Right cardiac atrium (tissue), 5 donors: ENCODE data around the gene ZFR2. TPM values are rescaled to one million over a fixed set of nuclear protein-coding genes. Genes with fewer than 3 reads are reported as not detected.
A peak's percentile ranks its signal among the peaks of the same experiment; 100 is the strongest.

Source experiments
- ATAC-seq, 2 donors: fragments of 200-7000 bp; cut with Tn5 transposase; one replicate each; pipeline versions ENCODE4 v1.8.0 to v1.9.1; 2020; ENCODE audit warnings: moderate library complexity in 2 of 2, mild to moderate bottlenecking in 1 of 2
- DNase-seq, 3 donors: peaks; one replicate each; pipeline ENCODE4 v3.0.0-alpha.2; 2020
- H3K27ac ChIP-seq: one replicate; pipeline ENCODE4 v1.5.1; 2013; ENCODE audit warnings: mild to moderate bottlenecking, low read length, control low read depth, moderate library complexity
- H3K27me3 ChIP-seq: one replicate; pipeline ENCODE4 v1.6.1; 2013; ENCODE audit not compliant: control insufficient read depth, insufficient read depth
- H3K4me1 ChIP-seq: one replicate; pipeline ENCODE4 v1.6.1; 2013; ENCODE audit warnings: low read length; ENCODE audit not compliant: control insufficient read depth, insufficient read depth
- H3K4me3 ChIP-seq: one replicate; pipeline ENCODE4 v1.5.1; 2013; ENCODE audit warnings: low read length, control low read depth
- H3K9me3 ChIP-seq: one replicate; pipeline ENCODE4 v1.6.1; 2013; ENCODE audit warnings: low read length; ENCODE audit not compliant: control insufficient read depth
- WGBS: extraction: QIAGEN DNeasy Blood & Tissue Kit; methylation state at CpG from one replicate; pipeline ENCODE4 v1.1.7; 2013; 5-methylcytosine and 5-hydroxymethylcytosine counted together
- intact Hi-C, 4 donors: fragments of 100-400 bp; cut with DNase I; formaldehyde crosslinking; loops; one replicate each; pipeline versions ENCODE4 v1.11.0 to v1.14.0; 2022 to 2023
- polyA plus RNA-seq: library from polyadenylated mRNA; stranded (reverse); fragments of 200-250 nt; gene quantifications from one replicate; pipeline ENCODE4 v1.2.3, GENCODE V29; 2013
- total RNA-seq, 4 donors: library from RNA; stranded (reverse); fragmentation: NEBNext Ultra II Directional; extraction: Animal tissue kit (Norgen Biotek cat#: 25700); gene quantifications; one replicate each; pipeline ENCODE4 v1.2.1, GENCODE V29; 2021
- donor health status: healthy with polysubstance abuse.
- donor health status: DM: no; HTN: yes; CAD: no.
- donor health status: DM: no; HTN: no; CAD: no.
- donor health status: DM: no; HTN: yes; CAD: no; lungs with severe emphysema.
- donor health status: DM: yes; HTN: yes; CAD: no.

ZFR2 gene
- total and polyA plus RNA-seq, 5 donors: 0.36 to 0.86 (median 0.76) TPM

DNA sequence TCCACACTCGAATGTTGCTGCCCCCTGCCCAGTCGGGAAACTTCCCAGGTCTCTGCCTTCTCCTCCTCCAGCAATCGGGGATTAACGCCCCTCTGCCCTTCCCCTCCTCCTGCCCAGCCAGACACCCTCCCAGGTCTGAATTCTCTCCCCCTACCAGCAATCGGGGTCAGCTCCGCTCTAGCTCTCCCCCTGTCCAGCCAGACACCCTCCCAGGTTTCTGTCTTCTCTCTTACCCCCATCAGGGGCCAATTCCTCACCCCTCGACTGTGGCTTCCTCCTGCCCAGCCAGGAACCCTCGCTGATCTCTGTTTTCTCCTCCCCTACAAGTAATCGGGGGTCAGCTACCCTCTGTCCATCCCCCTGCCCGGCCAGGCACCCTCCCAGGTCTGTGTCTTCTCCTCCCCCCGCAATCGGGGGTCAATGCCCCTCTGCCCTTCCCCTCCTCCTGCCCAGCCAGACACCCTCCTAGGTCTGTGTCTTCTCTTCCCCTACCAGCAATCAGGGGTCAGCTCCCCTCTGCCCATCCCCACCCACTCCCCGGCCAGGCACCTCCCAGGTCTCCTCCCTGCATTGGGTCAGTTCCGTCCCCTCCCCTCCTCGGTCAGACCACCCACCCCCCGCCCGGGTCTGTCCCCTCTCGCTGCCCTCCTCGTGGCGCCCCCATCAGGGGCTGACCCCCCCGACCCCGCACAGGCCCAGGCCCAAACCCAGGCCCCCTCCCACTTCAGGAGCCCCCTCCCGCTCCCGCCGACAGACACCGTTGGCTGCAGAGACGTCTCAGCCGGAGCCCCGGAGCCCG lies 668 bp downstream of the ZFR2 start:
- Histone ChIP-seq H3K9me3 (no peaks in the 10 kb centered on the region), H3K27me3 (no peaks in the 10 kb centered on the region), H3K27ac (no peak overlapping the region), H3K4me3 (no peak overlapping the region), H3K4me1 (no peaks in the 10 kb centered on the region)
- intact Hi-C loops: no loop called here
- ATAC-seq: no peak
- DNase-seq: peak in 1 of 3 donors; percentile 30
- WGBS: 15% methylated on average over 30 of the region's 30 CpGs

DNA sequence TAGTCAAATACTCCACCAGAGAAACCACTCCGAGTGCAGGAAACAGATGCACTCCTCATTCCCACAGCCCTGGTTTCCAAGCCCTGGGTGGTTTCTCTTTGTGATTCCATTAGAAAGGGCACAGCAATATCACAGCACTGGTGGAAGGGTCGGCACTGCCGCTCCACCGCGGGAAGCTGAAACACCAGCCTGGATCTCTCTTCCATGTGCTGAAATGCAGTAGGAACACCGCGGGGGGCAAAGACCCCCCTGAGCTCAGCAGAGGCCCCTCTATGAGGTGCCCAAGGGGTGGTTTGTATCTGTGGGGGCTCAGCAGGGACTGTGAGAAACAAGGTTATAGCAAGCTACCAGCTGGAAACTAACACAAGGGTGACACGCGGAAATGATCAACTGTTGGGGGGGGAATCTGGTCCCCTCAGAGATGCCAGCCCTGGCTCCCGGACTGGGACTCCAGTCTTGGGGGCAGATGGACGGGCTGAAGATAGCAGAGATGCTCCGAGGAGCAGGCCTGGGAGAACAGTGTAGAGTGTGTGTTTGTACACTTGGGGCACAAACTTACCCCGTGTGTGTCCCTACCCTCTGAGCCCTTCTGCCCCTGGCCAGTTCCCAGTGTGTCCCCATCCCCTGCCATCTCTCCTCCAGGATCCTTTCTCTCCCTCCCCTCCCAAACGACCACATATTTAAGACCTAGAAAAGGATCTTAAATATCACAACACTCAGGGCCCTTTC lies 1.8 kb downstream of the ZFR2 start:
- Histone ChIP-seq H3K27me3 (no peaks in the 10 kb centered on the region), H3K4me3 (no peak overlapping the region)

DNA sequence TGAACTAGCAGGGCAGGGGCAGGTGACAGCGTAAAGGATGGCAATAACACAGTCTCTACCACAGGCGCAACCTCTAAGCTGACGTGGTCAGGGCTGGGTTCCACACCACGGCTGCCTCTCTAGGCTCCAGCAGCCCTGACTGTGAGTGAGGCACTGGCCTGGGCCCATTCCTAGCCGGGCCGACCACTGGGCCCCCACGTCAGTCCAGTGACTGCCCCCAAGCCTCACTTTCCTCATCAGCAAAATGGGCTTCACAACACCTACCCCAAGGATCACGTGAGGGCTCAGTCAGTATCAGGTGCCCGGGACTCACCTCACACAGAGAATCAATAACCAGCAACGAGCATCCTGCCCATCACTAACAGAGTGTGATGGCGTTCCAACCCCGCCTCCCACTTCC lies 5.2 kb downstream of the ZFR2 start:
- Histone ChIP-seq H3K4me3 (no peak overlapping the region), H3K9me3 (no peaks in the 10 kb centered on the region), H3K27me3 (no peaks in the 10 kb centered on the region), H3K4me1 (no peaks in the 10 kb centered on the region), H3K27ac (no peak overlapping the region)
- ATAC-seq (no peak), DNase-seq (no peak)
- WGBS: 74% methylated on average over 12 of the region's 12 CpGs
- intact Hi-C loops: no loop called here

More for the DNA sequence above, 1.8 kb downstream of the ZFR2 start:
- Histone ChIP-seq H3K4me1 (no peaks in the 10 kb centered on the region), H3K27ac (no peak overlapping the region), H3K9me3 (no peaks in the 10 kb centered on the region)
- WGBS: 52% methylated on average over 14 of the region's 14 CpGs
- ATAC-seq: no peak
- peak in 1 of 3 donors; percentile 7 for DNase-seq
- intact Hi-C loops: no loop called here

DNA sequence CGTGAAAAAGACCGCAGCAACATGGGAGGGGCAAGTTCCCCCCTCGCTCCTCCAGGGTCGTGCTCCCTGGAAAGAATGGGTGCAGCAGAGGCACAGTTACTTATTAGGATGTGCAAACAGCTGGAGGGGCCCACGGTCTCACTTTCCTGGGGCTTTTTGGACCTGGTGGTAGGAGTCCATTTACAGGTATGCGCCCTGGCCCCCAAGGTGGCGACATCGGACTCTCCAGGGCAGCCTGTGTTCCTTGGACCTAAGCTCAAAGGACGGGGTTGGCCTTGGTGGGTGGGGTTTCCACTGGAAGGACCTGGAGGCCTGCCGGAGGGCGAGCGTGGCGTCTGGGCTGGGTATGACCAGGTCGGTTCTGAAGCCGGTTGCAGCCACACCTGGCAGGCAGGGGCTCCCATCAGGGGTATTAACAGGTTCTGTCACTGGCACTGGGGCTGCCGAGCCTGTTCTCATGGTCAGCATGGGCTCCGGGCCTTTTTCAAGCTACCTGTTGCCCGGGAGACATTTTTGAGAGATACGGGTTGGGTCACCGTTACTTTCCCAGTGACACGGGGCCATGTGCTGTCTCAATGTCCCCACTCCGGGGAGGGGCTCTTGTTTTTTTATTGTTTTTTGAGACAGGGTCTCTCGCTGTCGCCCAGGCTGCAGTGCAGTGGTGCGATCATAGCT lies 5.9 kb downstream of the ZFR2 start:
- H3K27me3 ChIP-seq: no peaks in the 10 kb centered on the region
- intact Hi-C loops: no loop called here
- no peak for DNase-seq
- H3K27ac ChIP-seq: no peak overlapping the region
- H3K4me3 ChIP-seq: no peak overlapping the region
- WGBS: 83% methylated on average over 25 of the region's 25 CpGs
- H3K9me3 ChIP-seq: no peaks in the 10 kb centered on the region
- no peaks in the 10 kb centered on the region for H3K4me1 ChIP-seq
- ATAC-seq: no peak

DNA sequence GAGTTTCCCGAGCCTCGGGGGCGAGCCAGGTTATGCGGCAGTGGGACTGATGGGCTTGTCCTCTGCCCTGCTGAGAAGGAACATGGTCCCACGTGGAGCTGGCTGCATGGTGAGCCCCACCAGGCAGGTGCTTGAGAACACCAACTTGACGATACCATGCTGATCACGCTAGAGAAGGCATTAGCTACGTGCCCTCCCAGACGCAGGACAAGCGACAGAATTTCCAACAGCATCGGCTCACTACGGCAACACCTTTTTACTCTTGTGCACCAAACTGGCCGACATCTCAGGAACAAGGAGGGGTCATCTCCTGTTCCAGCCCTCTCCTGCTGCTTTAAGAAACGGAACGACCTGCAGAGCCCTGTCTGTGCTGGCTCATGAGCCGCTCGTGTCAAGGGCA lies 8.3 kb downstream of the ZFR2 start:
- no peak overlapping the region for H3K4me3 ChIP-seq
- intact Hi-C loops: no loop called here
- 82% methylated on average over 17 of the region's 17 CpGs for WGBS
- no peaks in the 10 kb centered on the region for H3K4me1 ChIP-seq
- DNase-seq (no peak), ATAC-seq (no peak)
- no peaks in the 10 kb centered on the region for H3K27me3 ChIP-seq
- no peaks in the 10 kb centered on the region for H3K9me3 ChIP-seq
- no peak overlapping the region for H3K27ac ChIP-seq

DNA sequence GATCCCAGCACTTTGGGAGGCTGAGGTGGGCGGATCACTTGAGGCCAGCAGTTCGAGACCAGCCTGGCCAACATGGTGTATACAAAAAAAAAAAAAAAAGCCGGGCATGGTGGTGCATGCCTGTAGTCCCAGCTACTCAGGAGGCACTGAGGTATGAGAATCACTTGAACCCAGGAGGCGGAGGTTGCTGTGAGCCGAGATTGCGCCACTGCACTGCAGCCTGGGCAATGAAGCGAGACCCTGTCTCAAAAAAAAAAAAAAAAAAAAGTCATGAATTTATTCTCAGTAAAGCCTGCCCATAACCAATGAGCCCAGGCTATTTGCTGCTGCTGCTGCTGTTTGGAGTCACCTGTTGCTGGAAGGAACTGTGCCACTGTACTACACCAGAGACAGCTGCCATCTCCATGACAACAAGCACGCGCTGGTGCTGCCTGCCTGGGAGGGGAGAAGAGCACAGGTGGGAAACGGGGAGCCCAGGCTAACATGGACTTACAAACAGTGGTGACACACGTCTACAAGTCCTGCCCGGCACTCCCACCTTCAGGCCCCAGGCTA lies 11.3 kb downstream of the ZFR2 start:
- ATAC-seq: no peak
- Histone ChIP-seq H3K4me3 (no peak overlapping the region), H3K27me3 (no peaks in the 10 kb centered on the region), H3K9me3 (no peaks in the 10 kb centered on the region), H3K4me1 (no peaks in the 10 kb centered on the region), H3K27ac (no peak overlapping the region)
- intact Hi-C loops: no loop called here
- WGBS: 83% methylated on average over 12 of the region's 12 CpGs
- DNase-seq: no peak

DNA sequence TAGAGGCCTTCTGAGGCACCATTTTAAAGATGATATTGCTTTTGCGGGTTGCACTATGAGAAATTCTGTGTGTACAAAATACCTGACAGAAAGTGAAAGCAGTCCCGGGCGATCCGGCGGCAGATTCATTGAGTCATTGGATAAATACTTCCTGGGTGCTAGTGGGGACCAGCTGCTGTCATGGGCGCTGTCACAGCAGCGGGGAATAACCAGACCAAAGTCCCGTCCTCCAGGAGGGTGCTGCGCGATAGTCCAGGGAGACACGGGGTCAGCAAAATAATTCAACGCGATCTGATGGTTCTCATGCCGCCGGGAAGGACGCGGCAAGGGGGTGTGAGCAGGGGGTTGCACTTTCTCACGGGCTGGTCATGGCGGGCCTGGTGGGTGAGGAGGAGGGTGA lies 13.5 kb downstream of the ZFR2 start:
- Histone ChIP-seq H3K4me1 (no peaks in the 10 kb centered on the region), H3K27me3 (no peaks in the 10 kb centered on the region), H3K27ac (no peak overlapping the region), H3K9me3 (peaks cover 5% of the 10 kb centered on the region), H3K4me3 (no peak overlapping the region)
- ATAC-seq (no peak), DNase-seq (peak in 1 of 3 donors; percentile 17)
- intact Hi-C loops: no loop called here
- 91% methylated on average over 19 of the region's 19 CpGs for WGBS

DNA sequence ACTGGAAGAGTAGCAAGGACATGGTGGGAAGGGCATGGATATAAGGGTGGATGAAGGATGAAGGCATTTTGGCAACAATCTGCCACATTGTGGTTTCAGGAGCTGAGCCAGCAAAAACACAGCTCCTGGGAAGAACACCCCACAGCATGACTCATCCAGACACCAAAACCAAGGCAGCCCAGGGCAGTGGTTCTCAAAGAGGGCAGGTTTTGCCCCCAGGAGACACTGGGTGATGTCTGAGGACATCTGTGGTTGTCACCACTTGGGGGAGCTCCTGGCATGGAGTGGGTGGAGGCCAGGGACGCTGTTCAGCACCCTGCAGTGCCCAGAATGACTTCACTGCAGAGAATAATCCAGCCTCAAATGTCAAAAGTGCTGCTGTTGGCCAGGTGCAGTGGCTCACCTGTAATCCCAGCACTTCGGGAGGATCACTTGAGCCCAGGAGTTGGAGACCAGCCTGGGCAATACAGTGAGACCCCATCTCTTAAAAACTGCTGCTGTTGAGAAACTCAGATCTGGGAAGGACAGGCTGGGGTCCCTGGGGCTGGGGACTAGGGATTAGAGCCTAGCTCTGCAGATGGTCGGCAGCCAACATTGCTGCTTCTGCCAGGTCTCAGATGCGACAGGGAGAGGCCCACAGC lies 16.1 kb downstream of the ZFR2 start:
- WGBS: 76% methylated on average over 4 of the region's 4 CpGs
- no peaks in the 10 kb centered on the region for H3K4me1 ChIP-seq
- ATAC-seq: no peak

DNA sequence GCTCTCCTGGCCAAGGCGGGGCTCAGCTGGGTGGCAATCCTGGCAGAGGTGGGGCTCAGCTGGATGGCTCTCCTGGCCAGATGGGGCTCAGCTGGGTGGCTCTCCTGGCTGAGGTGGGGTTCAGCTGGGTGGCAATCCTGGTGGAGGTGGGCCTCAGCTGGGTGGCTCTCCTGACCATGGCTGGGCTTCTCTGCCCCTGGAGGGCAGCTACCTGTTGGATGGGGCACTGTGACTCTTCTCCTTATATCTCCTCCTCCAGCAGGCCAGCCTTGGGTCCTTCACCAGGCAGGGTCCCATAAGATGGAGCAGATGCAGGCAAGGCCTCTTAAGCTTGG lies 16.7 kb downstream of the ZFR2 start:
- no peak for DNase-seq
- no peaks in the 10 kb centered on the region for H3K4me1 ChIP-seq
- 100% methylated on average over 1 of the region's 1 CpG for WGBS

More for the DNA sequence above, 16.1 kb downstream of the ZFR2 start:
- no peak overlapping the region for H3K4me3 ChIP-seq
- no peak for DNase-seq
- H3K27ac ChIP-seq: no peak overlapping the region
- peaks cover 5% of the 10 kb centered on the region for H3K9me3 ChIP-seq
- H3K27me3 ChIP-seq: no peaks in the 10 kb centered on the region
- intact Hi-C loops: no loop called here

DNA sequence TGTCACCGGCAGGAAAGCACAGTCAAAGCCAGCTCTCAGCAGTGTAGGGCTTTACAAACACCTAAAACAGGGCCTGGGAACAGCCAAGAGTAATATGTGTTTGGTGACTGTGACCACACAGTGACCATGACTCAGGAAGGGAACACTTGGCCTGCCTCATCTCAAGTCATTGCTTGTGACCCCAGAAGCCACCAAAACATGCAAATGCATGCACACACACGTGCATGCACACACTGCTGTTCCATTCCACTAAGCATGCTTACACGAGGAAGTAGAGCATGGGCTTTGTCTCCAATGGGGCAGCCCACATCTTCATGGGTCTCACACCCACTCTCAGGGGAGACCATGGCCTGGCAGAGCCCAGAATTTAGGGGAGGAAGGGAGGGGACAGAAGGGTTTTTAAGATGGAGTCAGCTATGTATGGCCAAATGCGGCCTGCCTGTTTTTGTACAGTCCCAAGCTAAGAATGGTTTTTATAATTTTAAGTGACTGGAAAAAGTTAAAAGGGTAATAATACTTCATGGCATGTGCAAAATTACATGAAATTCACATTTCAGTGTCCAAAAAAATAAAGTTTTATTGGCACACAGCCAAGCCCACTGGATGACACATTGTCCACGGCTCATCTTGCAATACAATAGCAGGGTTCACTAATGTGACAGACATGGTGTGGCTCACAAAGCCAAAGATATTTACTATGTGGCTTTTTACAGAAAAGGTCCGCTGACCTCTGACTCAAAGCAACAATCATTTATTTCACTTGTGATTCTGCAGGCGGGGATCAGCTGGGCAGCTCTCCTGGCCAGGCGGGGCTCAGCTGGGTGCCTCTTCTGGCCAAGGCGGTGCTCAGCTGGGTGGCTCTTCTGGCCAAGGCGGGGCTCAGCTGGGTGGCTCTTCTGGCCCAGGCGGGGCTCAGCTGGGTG lies 17.3 kb downstream of the ZFR2 start:
- no peak overlapping the region for H3K27ac ChIP-seq
- no peaks in the 10 kb centered on the region for H3K27me3 ChIP-seq
- DNase-seq: no peak
- intact Hi-C loops: no loop called here
- no peak for ATAC-seq
- 93% methylated on average over 11 of the region's 11 CpGs for WGBS
- peaks cover 8% of the 10 kb centered on the region for H3K9me3 ChIP-seq
- H3K4me3 ChIP-seq: no peak overlapping the region
- H3K4me1 ChIP-seq: no peaks in the 10 kb centered on the region

More for the DNA sequence above, 16.7 kb downstream of the ZFR2 start:
- no peaks in the 10 kb centered on the region for H3K27me3 ChIP-seq
- no peak overlapping the region for H3K4me3 ChIP-seq
- no peak for ATAC-seq
- no peak overlapping the region for H3K27ac ChIP-seq
- H3K9me3 ChIP-seq: peaks cover 5% of the 10 kb centered on the region
- intact Hi-C loops: no loop called here
